ENCODE data around the gene PRDX5. TPM values are rescaled to one million over a fixed set of nuclear protein-coding genes. Genes with fewer than 3 reads are reported as not detected.
"Not testable (repeated sequence)": the region's sequence is repeated elsewhere in the genome, so short reads cannot be mapped to it uniquely, and the experiment has no call there.

PRDX5 gene
- total RNA-seq, 2 experiments from 2014 or later: 97.4 to 106 TPM

DNA sequence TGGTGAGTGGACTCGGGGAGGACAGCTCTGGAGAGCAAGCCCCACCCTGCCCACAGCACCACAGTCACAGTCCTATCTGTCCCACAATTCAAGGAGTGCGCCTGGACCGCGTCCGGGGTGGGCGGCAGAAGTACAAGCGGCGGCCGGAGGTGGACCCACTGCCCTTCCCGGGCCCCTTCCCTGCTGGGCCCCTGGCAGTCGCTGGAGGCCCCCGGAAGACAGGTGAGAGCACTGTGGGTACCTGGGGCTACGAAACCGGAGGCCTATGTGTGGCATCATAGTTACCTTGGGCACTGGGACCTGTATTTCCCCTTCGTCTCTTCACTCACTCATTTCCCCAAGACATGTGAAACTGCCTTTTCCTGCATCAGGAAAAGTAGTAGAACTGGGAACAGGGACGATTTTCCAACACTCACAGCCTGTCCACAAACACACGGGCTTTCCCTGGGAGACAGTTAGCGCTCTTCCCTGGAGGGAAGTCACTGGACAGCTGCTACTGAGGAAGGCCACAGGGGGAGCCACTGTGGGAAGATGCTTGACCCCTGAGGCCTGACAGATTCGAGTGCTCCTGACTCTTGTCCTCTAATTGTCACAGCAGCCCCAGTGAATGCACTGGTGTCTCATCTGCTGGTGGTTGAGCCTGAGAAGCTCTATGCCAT lies 3.6 kb upstream of the PRDX5 start:
- CTCF ChIA-PET: interaction anchor here (1.2 to 2.5 kb wide), 3 partner anchors 10 to 18 kb away, joined by 3 to 12 read pairs (median 4); no protein-coding TSS in a partner anchor
- peaks cover 44% of the 10 kb centered on the region for H3K4me1 Mint-ChIP-seq
- POLR2A ChIA-PET: no interaction called here
- no peak overlapping the region for H3K4me3 Mint-ChIP-seq
- no peak overlapping the region for H3K27ac Mint-ChIP-seq
- no peaks in the 10 kb centered on the region for H3K27me3 Mint-ChIP-seq
- H3K36me3 Mint-ChIP-seq (ENCODE audit: low read depth): peaks cover 23% of the 10 kb centered on the region
- DNase-seq: no peak
- no peaks in the 10 kb centered on the region for H3K9me3 Mint-ChIP-seq

DNA sequence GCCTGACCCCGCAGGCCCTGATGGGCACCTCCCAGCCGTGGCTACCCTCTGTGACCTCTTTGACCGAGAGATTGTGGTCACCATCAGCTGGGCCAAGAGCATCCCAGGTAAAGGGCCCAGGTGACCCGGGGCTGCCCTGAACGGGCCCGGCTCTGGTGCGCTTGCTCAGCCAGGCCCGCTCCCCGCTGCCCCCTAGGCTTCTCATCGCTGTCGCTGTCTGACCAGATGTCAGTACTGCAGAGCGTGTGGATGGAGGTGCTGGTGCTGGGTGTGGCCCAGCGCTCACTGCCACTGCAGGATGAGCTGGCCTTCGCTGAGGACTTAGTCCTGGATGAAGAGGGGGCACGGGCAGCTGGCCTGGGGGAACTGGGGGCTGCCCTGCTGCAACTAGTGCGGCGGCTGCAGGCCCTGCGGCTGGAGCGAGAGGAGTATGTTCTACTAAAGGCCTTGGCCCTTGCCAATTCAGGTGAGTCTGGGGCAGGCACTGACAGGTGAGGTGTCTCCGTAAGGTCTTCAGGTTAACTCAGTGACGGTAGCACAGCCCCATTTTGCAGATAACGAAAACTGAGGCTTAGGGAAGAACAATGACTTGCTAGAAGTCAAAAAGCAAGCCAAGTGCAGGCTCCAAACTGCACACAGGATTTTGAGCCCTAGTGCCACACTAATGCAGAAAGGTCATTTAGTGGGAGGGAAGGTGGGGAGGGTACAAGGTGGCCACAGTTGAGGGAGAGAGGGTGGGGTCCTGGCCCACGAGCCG lies 2.9 kb upstream of the PRDX5 start:
- Mint-ChIP-seq H3K27ac (no peak overlapping the region), H3K4me3 (no peak overlapping the region)
- POLR2A ChIA-PET: no interaction called here

DNA sequence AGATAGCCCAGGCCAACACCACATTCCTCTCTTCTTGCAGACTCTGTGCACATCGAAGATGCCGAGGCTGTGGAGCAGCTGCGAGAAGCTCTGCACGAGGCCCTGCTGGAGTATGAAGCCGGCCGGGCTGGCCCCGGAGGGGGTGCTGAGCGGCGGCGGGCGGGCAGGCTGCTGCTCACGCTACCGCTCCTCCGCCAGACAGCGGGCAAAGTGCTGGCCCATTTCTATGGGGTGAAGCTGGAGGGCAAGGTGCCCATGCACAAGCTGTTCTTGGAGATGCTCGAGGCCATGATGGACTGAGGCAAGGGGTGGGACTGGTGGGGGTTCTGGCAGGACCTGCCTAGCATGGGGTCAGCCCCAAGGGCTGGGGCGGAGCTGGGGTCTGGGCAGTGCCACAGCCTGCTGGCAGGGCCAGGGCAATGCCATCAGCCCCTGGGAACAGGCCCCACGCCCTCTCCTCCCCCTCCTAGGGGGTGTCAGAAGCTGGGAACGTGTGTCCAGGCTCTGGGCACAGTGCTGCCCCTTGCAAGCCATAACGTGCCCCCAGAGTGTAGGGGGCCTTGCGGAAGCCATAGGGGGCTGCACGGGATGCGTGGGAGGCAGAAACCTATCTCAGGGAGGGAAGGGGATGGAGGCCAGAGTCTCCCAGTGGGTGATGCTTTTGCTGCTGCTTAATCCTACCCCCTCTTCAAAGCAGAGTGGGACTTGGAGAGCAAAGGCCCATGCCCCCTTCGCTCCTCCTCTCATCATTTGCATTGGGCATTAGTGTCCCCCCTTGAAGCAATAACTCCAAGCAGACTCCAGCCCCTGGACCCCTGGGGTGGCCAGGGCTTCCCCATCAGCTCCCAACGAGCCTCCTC lies 2.0 kb upstream of the PRDX5 start:
- not testable (repeated sequence) for DNase-seq, H3K27me3 Mint-ChIP-seq, H3K9me3 Mint-ChIP-seq
- Mint-ChIP-seq H3K27ac (peak overlapping the region; percentile 99), H3K4me3 (peak overlapping the region; percentile 94), H3K36me3 (ENCODE audit: low read depth) (peaks cover 26% of the 10 kb centered on the region), H3K4me1 (peaks cover 44% of the 10 kb centered on the region)
- ChIA-PET POLR2A (interaction anchor here (0.6 to 1.1 kb wide), 2 partner anchors 11 to 413 kb away, joined by 3 to 5 read pairs; partner anchors contain the start of gene ESRRA), CTCF (interaction anchor here (2.8 to 5.0 kb wide), 3 partner anchors 10 to 110 kb away, joined by 19 to 54 read pairs (median 35); partner anchors contain the start of genes ESRRA and FERMT3)

More for the DNA sequence above, 2.9 kb upstream of the PRDX5 start:
- Mint-ChIP-seq H3K9me3 (no peaks in the 10 kb centered on the region), H3K27me3 (no peaks in the 10 kb centered on the region), H3K36me3 (ENCODE audit: low read depth) (peaks cover 23% of the 10 kb centered on the region), H3K4me1 (peaks cover 48% of the 10 kb centered on the region)
- CTCF ChIA-PET: interaction anchor here (1.2 to 2.5 kb wide), 3 partner anchors 11 to 17 kb away, joined by 3 to 12 read pairs (median 4); no protein-coding TSS in a partner anchor
- DNase-seq: no peak

DNA sequence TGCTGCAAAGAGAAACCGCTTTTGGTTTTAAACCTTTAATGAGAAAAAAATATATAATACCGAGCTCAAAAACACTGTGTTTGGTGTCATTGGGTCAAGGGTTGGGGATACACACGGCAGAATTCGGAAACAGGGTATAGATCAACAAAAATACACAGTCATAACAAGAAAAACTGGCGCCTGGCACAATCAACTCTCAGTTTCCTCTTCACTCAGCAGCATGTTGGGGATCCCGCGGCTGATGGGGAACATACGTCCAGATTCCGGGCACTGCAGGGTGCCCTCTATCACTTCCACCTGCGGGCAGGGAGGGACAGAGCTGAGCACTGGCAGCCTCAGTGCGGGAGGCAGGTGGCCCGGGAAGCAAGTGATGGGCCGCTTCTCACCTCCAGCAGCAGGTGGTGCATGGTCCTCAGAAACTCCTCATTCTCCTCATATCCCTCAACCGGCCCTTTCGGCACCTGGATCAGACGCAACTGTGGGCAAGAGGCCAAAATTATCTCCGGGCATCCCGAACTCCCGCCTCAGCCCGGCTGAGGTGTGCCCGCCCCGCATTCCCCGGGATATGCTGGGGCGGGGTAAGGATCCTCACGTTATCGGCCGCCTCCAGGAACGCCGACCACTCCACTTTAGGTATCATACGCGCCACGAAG lies 1.1 kb upstream of the PRDX5 start:
- POLR2A ChIA-PET: interaction anchor here (0.6 to 1.4 kb wide), 7 partner anchors 12 to 1335 kb away, joined by 3 to 12 read pairs (median 5); partner anchors contain the start of genes BAD, ESRRA and FERMT3
- Mint-ChIP-seq H3K27me3 (no peaks in the 10 kb centered on the region), H3K36me3 (ENCODE audit: low read depth) (peaks cover 32% of the 10 kb centered on the region), H3K27ac (peak overlapping the region; percentile 99), H3K9me3 (no peaks in the 10 kb centered on the region), H3K4me3 (peak overlapping the region; percentile 94), H3K4me1 (peaks cover 44% of the 10 kb centered on the region)
- CTCF ChIA-PET: interaction anchor here (0.7 to 5.0 kb wide), 18 partner anchors 11 to 132 kb away, joined by 3 to 54 read pairs (median 5); partner anchors contain the start of genes ESRRA, FERMT3, PLCB3 and STIP1
- DNase-seq: peak; percentile 45

DNA sequence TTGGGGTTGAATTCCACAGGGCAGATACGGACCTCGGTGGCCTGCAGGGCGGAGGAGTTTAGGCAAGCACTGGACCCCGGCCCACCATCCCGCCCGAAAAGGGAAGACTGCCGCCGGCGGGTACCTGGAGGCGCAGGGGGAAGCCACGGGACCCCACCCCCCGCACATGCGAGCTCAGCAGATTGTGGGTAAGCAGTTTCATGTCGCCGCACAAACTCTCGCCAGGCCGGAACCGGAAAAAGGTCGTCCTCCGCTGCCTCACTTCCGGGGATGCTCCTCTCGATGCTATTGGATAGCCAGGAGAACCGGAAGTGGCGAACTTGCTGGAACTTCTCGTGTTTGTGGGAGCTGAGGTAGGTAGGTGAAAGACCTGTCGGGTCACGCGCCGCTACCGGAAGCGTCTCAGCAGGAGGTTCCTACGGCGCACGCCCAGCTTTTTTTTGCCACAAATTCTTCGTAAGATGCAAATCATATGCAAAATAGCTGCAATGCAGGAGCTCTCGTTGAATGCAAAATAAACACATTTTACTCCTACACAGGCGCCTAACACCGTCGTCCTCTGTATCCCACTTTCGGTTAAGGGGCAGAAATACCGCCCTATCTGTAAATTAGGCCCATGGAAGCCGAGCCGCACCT lies 478 bp upstream of the PRDX5 start, which contains the start of gene TRMT112:
TSS of gene TRMT112 (minus strand) at position 235 of the 636 bp plus-strand sequence. CDS start at position 202, 33 bp downstream.
- H3K4me1 Mint-ChIP-seq: peaks cover 43% of the 10 kb centered on the region
- peak within 1 kb of the TSS; percentile 99 for H3K27ac Mint-ChIP-seq
- peak; percentile 99 for DNase-seq
- H3K4me3 Mint-ChIP-seq: peak within 1 kb of the TSS; percentile 94
- CTCF ChIA-PET: interaction anchor here (0.7 to 5.0 kb wide), 22 partner anchors 10 to 317 kb away, joined by 3 to 54 read pairs (median 4); partner anchors contain the start of genes ESRRA, FERMT3, PLCB3 and STIP1
- H3K36me3 Mint-ChIP-seq (ENCODE audit: low read depth): peaks cover 31% of the 10 kb centered on the region
- H3K9me3 Mint-ChIP-seq: no peaks in the 10 kb centered on the region
- no peaks in the 10 kb centered on the region for H3K27me3 Mint-ChIP-seq
- POLR2A ChIA-PET: interaction anchor here (0.5 to 1.4 kb wide), 9 partner anchors 10 to 1334 kb away, joined by 3 to 12 read pairs (median 4); partner anchors contain the start of genes BAD, ESRRA and FERMT3

DNA sequence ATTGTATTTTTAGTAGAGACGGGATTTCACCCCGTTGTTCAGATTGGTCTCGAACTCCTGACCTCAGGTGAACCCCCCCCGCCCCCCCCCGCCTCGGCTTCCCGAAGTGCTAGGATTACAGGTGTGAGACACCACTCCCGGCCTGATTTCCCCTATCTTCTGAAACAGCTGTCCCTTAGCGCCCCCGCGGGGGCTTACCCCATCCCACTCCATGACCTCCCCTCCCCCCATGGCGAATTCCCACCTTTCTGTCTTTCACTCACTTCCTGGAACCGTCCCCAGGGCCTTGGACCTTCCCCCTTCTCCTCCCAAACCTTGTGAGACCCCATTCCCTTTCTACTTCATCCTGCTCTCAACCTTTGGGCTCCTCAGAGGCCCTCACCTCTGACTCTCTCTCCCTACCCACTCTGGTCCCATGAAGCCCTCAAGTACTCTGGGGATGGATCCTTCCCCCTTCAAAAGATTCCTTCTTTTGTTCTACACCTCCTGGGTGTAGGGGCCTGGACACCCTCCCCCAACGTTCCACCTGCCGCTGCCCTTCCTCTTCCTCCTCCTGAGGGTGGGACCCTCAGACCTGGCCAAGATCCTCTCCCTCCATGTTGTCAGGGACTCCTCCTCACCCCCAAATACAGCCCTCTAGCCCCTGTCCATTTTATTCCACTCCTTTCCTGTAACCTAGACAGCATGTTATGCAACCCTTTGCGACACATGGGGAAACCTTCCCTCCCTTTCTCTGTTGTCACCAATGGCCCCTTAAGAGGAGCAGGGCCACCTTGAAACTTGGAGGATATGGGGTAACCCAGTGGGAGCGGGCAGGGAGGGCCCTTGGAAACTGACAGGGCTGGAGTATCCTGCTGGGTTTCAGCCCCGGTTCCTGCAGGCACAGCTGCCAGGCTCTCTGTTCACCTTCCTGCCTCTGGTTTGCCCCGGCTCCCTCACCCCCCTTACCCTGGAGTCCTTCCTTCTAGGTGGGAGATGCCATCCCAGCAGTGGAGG lies 1.1 kb downstream of the PRDX5 start:
- DNase-seq: no peak
- Mint-ChIP-seq H3K27me3 (no peaks in the 10 kb centered on the region), H3K4me1 (peaks cover 33% of the 10 kb centered on the region), H3K27ac (peak overlapping the region; percentile 99), H3K36me3 (ENCODE audit: low read depth) (peaks cover 26% of the 10 kb centered on the region), H3K9me3 (no peaks in the 10 kb centered on the region), H3K4me3 (peak overlapping the region; percentile 94)
- CTCF ChIA-PET: interaction anchor here (0.7 to 5.0 kb wide), 7 partner anchors 13 to 133 kb away, joined by 3 to 54 read pairs (median 14); partner anchors contain the start of genes ESRRA, FERMT3 and STIP1
- POLR2A ChIA-PET: no interaction called here

DNA sequence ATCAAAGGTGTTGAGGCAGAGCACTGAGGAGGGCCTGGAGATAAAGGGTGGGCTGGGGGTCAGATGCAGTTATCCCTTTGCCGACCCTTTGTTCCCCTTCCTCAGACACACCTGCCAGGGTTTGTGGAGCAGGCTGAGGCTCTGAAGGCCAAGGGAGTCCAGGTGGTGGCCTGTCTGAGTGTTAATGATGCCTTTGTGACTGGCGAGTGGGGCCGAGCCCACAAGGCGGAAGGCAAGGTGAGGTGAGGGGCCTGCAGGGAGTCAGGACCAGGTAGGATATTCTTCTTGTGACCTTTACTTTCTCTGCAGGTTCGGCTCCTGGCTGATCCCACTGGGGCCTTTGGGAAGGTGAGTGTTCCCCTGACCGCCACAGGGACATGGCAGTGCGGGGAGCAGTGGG lies 2.6 kb downstream of the PRDX5 start:
- Mint-ChIP-seq H3K27ac (no peak overlapping the region), H3K4me1 (peaks cover 31% of the 10 kb centered on the region), H3K27me3 (no peaks in the 10 kb centered on the region), H3K36me3 (ENCODE audit: low read depth) (peaks cover 22% of the 10 kb centered on the region), H3K9me3 (no peaks in the 10 kb centered on the region), H3K4me3 (no peak overlapping the region)
- POLR2A ChIA-PET: no interaction called here
- DNase-seq: no peak
- CTCF ChIA-PET: interaction anchor here (0.7 to 5.0 kb wide), 4 partner anchors 11 to 913 kb away, joined by 3 to 54 read pairs (median 4); no protein-coding TSS in a partner anchor

DNA sequence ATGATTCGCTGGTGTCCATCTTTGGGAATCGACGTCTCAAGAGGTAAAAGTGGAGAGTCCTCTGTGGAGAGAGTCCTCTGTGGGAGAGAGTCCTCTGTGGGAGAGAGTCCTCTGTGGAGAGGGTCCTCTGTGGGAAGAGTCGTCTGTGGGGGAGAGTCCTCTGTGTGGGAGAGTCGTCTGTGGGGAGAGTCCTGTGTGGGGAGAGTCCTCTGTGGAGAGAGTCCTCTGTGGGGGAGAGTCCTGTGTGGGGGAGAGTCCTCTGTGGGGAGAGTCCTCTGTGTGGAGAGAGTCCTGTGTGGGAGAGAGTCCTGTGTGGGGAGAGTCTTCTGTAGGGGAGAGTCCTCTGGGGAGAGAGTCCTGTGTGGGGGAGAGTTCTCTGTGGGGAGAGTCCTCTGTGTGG lies 3.1 kb downstream of the PRDX5 start:
- POLR2A ChIA-PET: no interaction called here
- H3K36me3 Mint-ChIP-seq (ENCODE audit: low read depth): peaks cover 22% of the 10 kb centered on the region
- CTCF ChIA-PET: interaction anchor here (0.8 kb wide), 1 partner anchor 116 kb away, joined by 3 read pairs; no protein-coding TSS in a partner anchor
- no peaks in the 10 kb centered on the region for H3K27me3 Mint-ChIP-seq
- H3K4me3 Mint-ChIP-seq: no peak overlapping the region
- peaks cover 31% of the 10 kb centered on the region for H3K4me1 Mint-ChIP-seq
- no peaks in the 10 kb centered on the region for H3K9me3 Mint-ChIP-seq
- DNase-seq: no peak
- no peak overlapping the region for H3K27ac Mint-ChIP-seq

DNA sequence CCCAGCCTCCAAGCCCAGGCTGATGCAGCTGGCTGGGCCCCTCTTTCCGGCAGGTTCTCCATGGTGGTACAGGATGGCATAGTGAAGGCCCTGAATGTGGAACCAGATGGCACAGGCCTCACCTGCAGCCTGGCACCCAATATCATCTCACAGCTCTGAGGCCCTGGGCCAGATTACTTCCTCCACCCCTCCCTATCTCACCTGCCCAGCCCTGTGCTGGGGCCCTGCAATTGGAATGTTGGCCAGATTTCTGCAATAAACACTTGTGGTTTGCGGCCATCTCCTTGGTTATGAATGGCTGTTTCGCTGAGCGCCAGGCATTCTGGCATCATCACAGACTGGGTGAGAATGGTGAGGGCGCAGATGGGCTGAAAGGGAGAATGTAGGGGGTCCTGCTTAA lies 3.6 kb downstream of the PRDX5 start:
- peaks cover 19% of the 10 kb centered on the region for H3K36me3 Mint-ChIP-seq (ENCODE audit: low read depth)
- no peak overlapping the region for H3K4me3 Mint-ChIP-seq

DNA sequence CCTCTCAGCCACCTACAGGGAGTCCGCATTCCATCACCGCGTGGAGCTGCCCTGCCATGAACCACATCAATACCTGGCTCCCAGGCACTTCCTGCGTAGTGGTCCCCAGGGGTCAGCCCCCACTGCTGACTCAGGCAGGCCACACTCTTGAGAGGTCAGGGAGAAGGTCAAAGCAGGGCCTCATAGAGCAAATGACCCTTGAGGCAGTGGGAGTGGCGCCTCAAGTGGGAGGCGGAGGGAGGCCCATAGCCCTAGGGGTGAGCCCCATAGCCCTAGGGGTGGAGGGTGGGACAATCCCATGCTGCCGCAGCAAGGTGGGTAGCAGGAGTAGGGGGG lies 5.0 kb downstream of the PRDX5 start:
- Mint-ChIP-seq H3K4me3 (no peak overlapping the region), H3K4me1 (peaks cover 19% of the 10 kb centered on the region), H3K9me3 (no peaks in the 10 kb centered on the region), H3K27ac (no peak overlapping the region), H3K36me3 (ENCODE audit: low read depth) (peaks cover 10% of the 10 kb centered on the region), H3K27me3 (no peaks in the 10 kb centered on the region)
- CTCF ChIA-PET: interaction anchor here (0.9 to 1.7 kb wide), 4 partner anchors 9 to 21 kb away, joined by 3 to 9 read pairs (median 4); no protein-coding TSS in a partner anchor
- POLR2A ChIA-PET: no interaction called here
- no peak for DNase-seq

More for the DNA sequence above, 3.6 kb downstream of the PRDX5 start:
- H3K9me3 Mint-ChIP-seq: no peaks in the 10 kb centered on the region
- ChIA-PET POLR2A (no interaction called here), CTCF (interaction anchor here (0.6 to 1.2 kb wide), 3 partner anchors 10 to 28 kb away, joined by 3 to 4 read pairs (median 3); no protein-coding TSS in a partner anchor)
- no peak for DNase-seq
- H3K27ac Mint-ChIP-seq: no peak overlapping the region
- H3K4me1 Mint-ChIP-seq: peaks cover 27% of the 10 kb centered on the region
- H3K27me3 Mint-ChIP-seq: no peaks in the 10 kb centered on the region
